HT1080 (cell line): ENCODE measurements around the gene CERS5. TPM values are rescaled to one million over a fixed set of nuclear protein-coding genes. Genes with fewer than 3 reads are reported as not detected.

Experiments
- DNase-seq: peaks from one replicate; pipeline ENCODE4 v3.0.0-alpha.2; 2015; ENCODE audit warnings: low read depth
- total RNA-seq: library from RNA; depleted of rRNA; stranded (reverse); fragments of >200 nt; shearing (Covaris generic); gene quantifications from 2 replicates; pipeline ENCODE4 v1.2.3, GENCODE V29; 2014; rRNA removed

Gene CERS5
- total RNA-seq, 1 experiment from 2014 or later: 21.6 TPM

- no peak for DNase-seq
Measured at GRCh38 chr12:50079771-50080170, 87.4 kb downstream of the CERS5 start.

Other genes with a start within 250 kb of the CERS5 start
- gene AQP2, start 216.6 kb downstream of the CERS5 start, total RNA-seq: not detected in 2 replicates
- not detected in 2 replicates for gene AQP5, start 205.5 kb downstream of the CERS5 start, total RNA-seq
- gene AQP6, start 194.4 kb downstream of the CERS5 start, total RNA-seq: not detected in 2 replicates
- 138 and 155 TPM in 2 replicates for gene RACGAP1, start 141.9 kb downstream of the CERS5 start, total RNA-seq
- gene ASIC1, start 109.8 kb downstream of the CERS5 start, total RNA-seq: 6.0 and 9.5 TPM in 2 replicates
- gene SMARCD1, start 82.0 kb downstream of the CERS5 start, total RNA-seq: 121 and 161 TPM in 2 replicates
- gene GPD1, start 63.4 kb downstream of the CERS5 start, total RNA-seq: 0.27 and 0.31 TPM in 2 replicates
- 58.9 and 119 TPM in 2 replicates for gene COX14, start 55.1 kb downstream of the CERS5 start, total RNA-seq
- gene LIMA1, start 116.2 kb upstream of the CERS5 start, total RNA-seq: 53.2 and 54.5 TPM in 2 replicates
- gene FAM186A, start 229.2 kb upstream of the CERS5 start, total RNA-seq: 0.03 TPM in 1 of 2 replicates, not detected in the other
- 34.0 and 49.9 TPM in 2 replicates for gene LARP4, start 233.5 kb upstream of the CERS5 start, total RNA-seq